HepG2 (cell line): ENCODE measurements around the gene UGT1A7. TPM values are rescaled to one million over a fixed set of nuclear protein-coding genes. Genes with fewer than 3 reads are reported as not detected.

ENCODE experiments used
- BRD4 ChIP-seq: sonication (generic); formaldehyde crosslinking; IDR thresholded peaks from 2 replicates; pipeline ENCODE4 v1.4.0; 2020; ENCODE audit warnings: missing genetic modification reagents
- ELK4 ChIP-seq: sonication (generic); formaldehyde crosslinking; IDR thresholded peaks from 2 replicates; pipeline ENCODE4 v1.9.0; 2021; ENCODE audit warnings: missing genetic modification reagents, borderline replicate concordance
- ISX ChIP-seq: sonication (generic); formaldehyde crosslinking; conservative IDR thresholded peaks from 2 replicates; pipeline ENCODE4 v1.5.0; 2020; ENCODE audit warnings: missing genetic modification reagents
- MIXL1 ChIP-seq: IDR thresholded peaks from 2 replicates; pipeline ENCODE4 v1.6.1; 2016
- PAF1 ChIP-seq: IDR thresholded peaks from 2 replicates; pipeline ENCODE4 v1.6.1; 2016; ENCODE audit warnings: missing genetic modification reagents, missing compliant biosample characterization
- PHF8 ChIP-seq: sonication (generic); formaldehyde crosslinking; IDR thresholded peaks from 2 replicates; pipeline ENCODE4 v1.5.0; 2020; ENCODE audit warnings: missing genetic modification reagents
- PITX1 ChIP-seq: sonication (generic); formaldehyde crosslinking; IDR thresholded peaks from 2 replicates; pipeline ENCODE4 v1.5.1; 2020; ENCODE audit warnings: mild to moderate bottlenecking, missing genetic modification reagents
- PLSCR1 ChIP-seq: sonication (generic); formaldehyde crosslinking; IDR thresholded peaks from 2 replicates; pipeline ENCODE4 v1.5.0; 2020; ENCODE audit warnings: missing genetic modification reagents, mild to moderate bottlenecking, borderline replicate concordance
- POGZ ChIP-seq: sonication (generic); formaldehyde crosslinking; IDR thresholded peaks from 2 replicates; pipeline ENCODE4 v1.4.0; 2020; ENCODE audit warnings: mild to moderate bottlenecking, missing genetic modification reagents
- SOX5 ChIP-seq: IDR thresholded peaks from 2 replicates; pipeline ENCODE4 v1.6.1; 2016; ENCODE audit warnings: borderline replicate concordance
- TBP ChIP-seq: sonication (generic); formaldehyde crosslinking; IDR thresholded peaks from 2 replicates; pipeline ENCODE4 v1.5.0; 2020; ENCODE audit warnings: missing genetic modification reagents
- TEAD3 ChIP-seq: optimal IDR thresholded peaks from 2 replicates; pipeline ENCODE3; 2016; ENCODE audit warnings: borderline replicate concordance
- ZBTB38 ChIP-seq: sonication (generic); formaldehyde crosslinking; IDR thresholded peaks from 2 replicates; pipeline ENCODE4 v1.5.1; 2020; ENCODE audit warnings: mild to moderate bottlenecking, missing genetic modification reagents
- ZBTB42 ChIP-seq: sonication (generic); formaldehyde crosslinking; IDR thresholded peaks from 2 replicates; pipeline ENCODE4 v1.5.0; 2020; ENCODE audit warnings: mild to moderate bottlenecking, missing genetic modification reagents
- ZMYM2 ChIP-seq: sonication (generic); formaldehyde crosslinking; IDR thresholded peaks from 2 replicates; pipeline ENCODE4 v1.8.0; 2022; ENCODE audit warnings: mild to moderate bottlenecking, missing genetic modification reagents
- ZNF12 ChIP-seq: sonication (generic); formaldehyde crosslinking; IDR thresholded peaks from 2 replicates; pipeline ENCODE4 v1.5.0; 2020; ENCODE audit warnings: missing genetic modification reagents
- ZNF160 ChIP-seq: sonication (generic); formaldehyde crosslinking; IDR thresholded peaks from 2 replicates; pipeline ENCODE4 v1.8.0; 2022; ENCODE audit warnings: mild to moderate bottlenecking, inconsistent platforms, missing genetic modification reagents
- ZNF354B ChIP-seq: sonication (generic); formaldehyde crosslinking; IDR thresholded peaks from 2 replicates; pipeline ENCODE4 v1.8.0; 2022; ENCODE audit warnings: mild to moderate bottlenecking, missing genetic modification reagents
- ZNF484 ChIP-seq: sonication (generic); formaldehyde crosslinking; IDR thresholded peaks from 2 replicates; pipeline ENCODE4 v1.5.1; 2020; ENCODE audit warnings: mild to moderate bottlenecking, low read depth, missing genetic modification reagents, borderline replicate concordance
- ZNF564 ChIP-seq: sonication (generic); formaldehyde crosslinking; IDR thresholded peaks from 2 replicates; pipeline ENCODE4 v1.8.1; 2023; ENCODE audit warnings: mild to moderate bottlenecking, missing genetic modification reagents
- ZNF670 ChIP-seq: sonication (generic); formaldehyde crosslinking; IDR thresholded peaks from 2 replicates; pipeline ENCODE4 v1.8.0; 2022; ENCODE audit warnings: mild to moderate bottlenecking, missing genetic modification reagents, borderline replicate concordance
- ZNF724P ChIP-seq: sonication (generic); formaldehyde crosslinking; IDR thresholded peaks from 2 replicates; pipeline ENCODE4 v1.8.0; 2022; ENCODE audit warnings: missing genetic modification reagents, borderline replicate concordance
- ZNF784 ChIP-seq: sonication (generic); formaldehyde crosslinking; IDR thresholded peaks from 2 replicates; pipeline ENCODE4 v1.5.1; 2020; ENCODE audit warnings: missing genetic modification reagents, mild to moderate bottlenecking, borderline replicate concordance
- polyA plus RNA-seq, 8 experiments: library from polyadenylated mRNA; depleted of rRNA in 3 of 8; stranded (reverse) in 7 of 8; unstranded in 1 of 8; fragments of >200 nt; fragmentation: Illumina TruSeq in 4 of 8; extraction: Trizol in 4 of 8; gene quantifications; 2 replicates each; pipeline versions ENCODE4 v1.2.1 to v1.2.3, GENCODE V29; 2011 to 2016; ENCODE audit warnings: low read depth in 4 of 8, missing spikeins in 1 of 8, mixed read lengths in 1 of 8; ENCODE audit not compliant: insufficient read depth in 1 of 8
- total RNA-seq, 5 experiments: library from RNA; depleted of rRNA; stranded (reverse); fragments of >200 nt; fragmentation: Illumina TruSeq; extraction: Trizol; gene quantifications; 2 replicates each; pipeline ENCODE4 v1.2.3, GENCODE V29; 2016; ENCODE audit warnings: low read depth in 1 of 5
- TF ChIP-seq, protein P1 (sequence below): IDR thresholded peaks from 2 replicates; pipeline ENCODE4 v1.6.1; 2016; ENCODE audit warnings: mild to moderate bottlenecking
- TF ChIP-seq, protein P2 (sequence below): sonication (generic); formaldehyde crosslinking; IDR thresholded peaks from 2 replicates; pipeline ENCODE4 v1.4.0; 2020; ENCODE audit warnings: missing genetic modification reagents

Gene UGT1A7
- total and polyA plus RNA-seq, 2 of the 13 experiments (the other 11 are each of a cell fraction or from before 2014, with no cell fraction given) = not detected

DNA sequence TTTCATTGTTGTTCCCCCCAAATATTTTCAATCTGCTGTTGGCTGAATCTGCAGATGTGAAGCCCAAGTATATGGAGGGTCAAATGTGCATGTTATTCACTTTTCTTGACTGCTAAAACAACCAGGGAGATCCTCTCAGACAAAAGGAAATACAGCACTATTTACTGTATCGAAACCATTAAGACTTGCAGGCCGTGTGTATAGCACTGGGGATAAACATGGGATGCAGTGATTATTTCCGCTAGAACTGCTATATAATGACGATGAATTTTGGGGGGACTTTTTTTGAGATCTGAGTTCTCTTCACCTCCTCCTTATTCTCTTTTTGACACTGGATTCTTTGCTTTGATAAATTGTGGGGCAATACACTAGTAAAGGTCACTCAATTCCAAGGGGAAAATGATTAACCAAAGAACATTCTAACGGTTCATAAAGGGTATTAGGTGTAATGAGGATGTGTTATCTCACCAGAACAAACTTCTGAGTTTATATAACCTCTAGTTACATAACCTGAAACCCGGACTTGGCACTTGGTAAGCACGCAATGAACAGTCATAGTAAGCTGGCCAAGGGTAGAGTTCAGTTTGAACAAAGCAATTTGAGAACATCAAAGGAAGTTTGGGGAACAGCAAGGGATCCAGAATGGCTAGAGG is 74.9 kb downstream of the UGT1A7 start (continued):
- TF ChIP-seq ZNF784 (CRISPR knock-in tag) (0 out of 2 replicates have a peak, but pooled peaks have one; percentile 26), ZNF564 (CRISPR knock-in tag) (no peak), ZMYM2 (no peak), MIXL1 (peak; percentile 96), PHF8 (CRISPR knock-in tag) (no peak), TBP (no peak), BRD4 (CRISPR knock-in tag) (no peak), SOX5 (CRISPR knock-in tag) (peak; percentile 98), TEAD3 (CRISPR knock-in tag) (peak; percentile 96), PAF1 (CRISPR knock-in tag) (no peak), ZNF484 (CRISPR knock-in tag) (no peak), ISX (CRISPR knock-in tag) (no peak), ELK4 (CRISPR knock-in tag) (no peak), PLSCR1 (CRISPR knock-in tag) (no peak), POGZ (peak; percentile 72), ZNF670 (CRISPR knock-in tag) (peak; percentile 82; the same call in 1 of the 2 replicates), ZBTB38 (CRISPR knock-in tag) (no peak), ZBTB42 (CRISPR knock-in tag) (no peak), ZNF12 (peak; percentile 61; the same call in 1 of the 2 replicates), ZNF724P (CRISPR knock-in tag) (peak; percentile 84; the same call in 1 of the 2 replicates), ZNF354B (CRISPR knock-in tag) (no peak), ZNF160 (CRISPR knock-in tag) (peak; percentile 85; the same call in 1 of the 2 replicates), PITX1 (CRISPR knock-in tag) (peak; percentile 99)
- TF ChIP-seq, protein P1, sequence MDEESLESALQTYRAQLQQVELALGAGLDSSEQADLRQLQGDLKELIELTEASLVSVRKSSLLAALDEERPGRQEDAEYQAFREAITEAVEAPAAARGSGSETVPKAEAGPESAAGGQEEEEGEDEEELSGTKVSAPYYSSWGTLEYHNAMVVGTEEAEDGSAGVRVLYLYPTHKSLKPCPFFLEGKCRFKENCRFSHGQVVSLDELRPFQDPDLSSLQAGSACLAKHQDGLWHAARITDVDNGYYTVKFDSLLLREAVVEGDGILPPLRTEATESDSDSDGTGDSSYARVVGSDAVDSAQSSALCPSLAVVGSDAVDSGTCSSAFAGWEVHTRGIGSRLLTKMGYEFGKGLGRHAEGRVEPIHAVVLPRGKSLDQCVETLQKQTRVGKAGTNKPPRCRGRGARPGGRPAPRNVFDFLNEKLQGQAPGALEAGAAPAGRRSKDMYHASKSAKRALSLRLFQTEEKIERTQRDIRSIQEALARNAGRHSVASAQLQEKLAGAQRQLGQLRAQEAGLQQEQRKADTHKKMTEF = peak; percentile 96
- TF ChIP-seq, protein P2, sequence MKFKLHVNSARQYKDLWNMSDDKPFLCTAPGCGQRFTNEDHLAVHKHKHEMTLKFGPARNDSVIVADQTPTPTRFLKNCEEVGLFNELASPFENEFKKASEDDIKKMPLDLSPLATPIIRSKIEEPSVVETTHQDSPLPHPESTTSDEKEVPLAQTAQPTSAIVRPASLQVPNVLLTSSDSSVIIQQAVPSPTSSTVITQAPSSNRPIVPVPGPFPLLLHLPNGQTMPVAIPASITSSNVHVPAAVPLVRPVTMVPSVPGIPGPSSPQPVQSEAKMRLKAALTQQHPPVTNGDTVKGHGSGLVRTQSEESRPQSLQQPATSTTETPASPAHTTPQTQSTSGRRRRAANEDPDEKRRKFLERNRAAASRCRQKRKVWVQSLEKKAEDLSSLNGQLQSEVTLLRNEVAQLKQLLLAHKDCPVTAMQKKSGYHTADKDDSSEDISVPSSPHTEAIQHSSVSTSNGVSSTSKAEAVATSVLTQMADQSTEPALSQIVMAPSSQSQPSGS (CRISPR knock-in tag) = peak; percentile 67; the same call in 1 of the 2 replicates
